ENCODE data around the gene AP1B1. TPM values are rescaled to one million over a fixed set of nuclear protein-coding genes. Genes with fewer than 3 reads are reported as not detected.

AP1B1 gene
- polyA plus RNA-seq, 1 donor from 2014 or later = 43.8 TPM

DNA sequence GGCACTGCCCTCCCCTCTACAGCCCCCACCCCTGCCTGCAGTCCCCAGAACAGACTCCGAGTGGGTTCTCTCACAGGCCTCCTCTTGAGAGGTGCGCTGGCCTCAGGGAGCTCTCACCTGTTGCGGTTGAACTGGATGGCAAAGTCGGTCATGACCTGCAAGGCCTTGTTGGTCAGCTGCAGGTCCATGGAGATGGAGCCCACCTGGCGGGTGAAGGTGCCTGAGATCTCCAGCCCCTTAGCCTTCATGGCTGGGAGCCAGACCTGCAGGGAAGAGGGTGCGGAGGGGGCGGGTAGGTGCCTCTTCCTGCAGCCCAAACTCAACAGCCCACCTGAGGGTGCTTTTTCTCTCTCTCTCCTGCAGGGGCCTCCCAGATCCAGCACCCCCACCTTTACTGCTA lies 54.2 kb downstream of the AP1B1 start:
- Histone ChIP-seq H3K4me2 (ENCODE audit: low read length) (no peak overlapping the region), H3K36me3 (ENCODE audit: insufficient read depth, low read length) (no peaks in the 10 kb centered on the region), H3F3A (ENCODE audit: insufficient read depth, low read length, poor library complexity, severe bottlenecking) (no peaks in the 10 kb centered on the region), H3K27ac (ENCODE audit: low read length) (no peak overlapping the region), H3K79me2 (replicated peaks; ENCODE audit: insufficient read depth, low read length) (no peaks in the 10 kb centered on the region), H4K20me1 (ENCODE audit: insufficient read depth) (no peaks in the 10 kb centered on the region), H2AFZ (ENCODE audit: low read depth, low read length) (no peak overlapping the region), H3K9me3 (ENCODE audit: low read length) (no peaks in the 10 kb centered on the region), H3K4me3 (ENCODE audit: low read length) (no peak overlapping the region), H3K27me3 (ENCODE audit: insufficient read depth, low read depth, low read length) (no peaks in the 10 kb centered on the region), H3K9me2 (ENCODE audit: insufficient read depth, low read length) (no peaks in the 10 kb centered on the region), H3K9ac (ENCODE audit: low read length) (no peak overlapping the region)
- TF ChIP-seq EP300 (conservative IDR thresholded peaks at IDR 0.05; ENCODE audit: poor library complexity, severe bottlenecking) (no peak), TAF1 (IDR thresholded peaks at IDR 0.05; ENCODE audit: low read depth) (no peak), EZH2 (IDR thresholded peaks at IDR 0.05; ENCODE audit: borderline replicate concordance, insufficient read depth, low read length, poor library complexity, severe bottlenecking) (no peak), SMC3 (conservative IDR thresholded peaks at IDR 0.05; ENCODE audit: poor library complexity) (no peak), MXI1 (conservative IDR thresholded peaks at IDR 0.05; ENCODE audit: poor library complexity, severe bottlenecking) (no peak), RAD21 (conservative IDR thresholded peaks at IDR 0.05) (no peak), POLR2AphosphoS5 (IDR thresholded peaks at IDR 0.05) (no peak)
- TF ChIP-seq, protein P1, sequence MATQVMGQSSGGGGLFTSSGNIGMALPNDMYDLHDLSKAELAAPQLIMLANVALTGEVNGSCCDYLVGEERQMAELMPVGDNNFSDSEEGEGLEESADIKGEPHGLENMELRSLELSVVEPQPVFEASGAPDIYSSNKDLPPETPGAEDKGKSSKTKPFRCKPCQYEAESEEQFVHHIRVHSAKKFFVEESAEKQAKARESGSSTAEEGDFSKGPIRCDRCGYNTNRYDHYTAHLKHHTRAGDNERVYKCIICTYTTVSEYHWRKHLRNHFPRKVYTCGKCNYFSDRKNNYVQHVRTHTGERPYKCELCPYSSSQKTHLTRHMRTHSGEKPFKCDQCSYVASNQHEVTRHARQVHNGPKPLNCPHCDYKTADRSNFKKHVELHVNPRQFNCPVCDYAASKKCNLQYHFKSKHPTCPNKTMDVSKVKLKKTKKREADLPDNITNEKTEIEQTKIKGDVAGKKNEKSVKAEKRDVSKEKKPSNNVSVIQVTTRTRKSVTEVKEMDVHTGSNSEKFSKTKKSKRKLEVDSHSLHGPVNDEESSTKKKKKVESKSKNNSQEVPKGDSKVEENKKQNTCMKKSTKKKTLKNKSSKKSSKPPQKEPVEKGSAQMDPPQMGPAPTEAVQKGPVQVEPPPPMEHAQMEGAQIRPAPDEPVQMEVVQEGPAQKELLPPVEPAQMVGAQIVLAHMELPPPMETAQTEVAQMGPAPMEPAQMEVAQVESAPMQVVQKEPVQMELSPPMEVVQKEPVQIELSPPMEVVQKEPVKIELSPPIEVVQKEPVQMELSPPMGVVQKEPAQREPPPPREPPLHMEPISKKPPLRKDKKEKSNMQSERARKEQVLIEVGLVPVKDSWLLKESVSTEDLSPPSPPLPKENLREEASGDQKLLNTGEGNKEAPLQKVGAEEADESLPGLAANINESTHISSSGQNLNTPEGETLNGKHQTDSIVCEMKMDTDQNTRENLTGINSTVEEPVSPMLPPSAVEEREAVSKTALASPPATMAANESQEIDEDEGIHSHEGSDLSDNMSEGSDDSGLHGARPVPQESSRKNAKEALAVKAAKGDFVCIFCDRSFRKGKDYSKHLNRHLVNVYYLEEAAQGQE (IDR thresholded peaks at IDR 0.05; ENCODE audit: borderline replicate concordance) = no peak
- TF ChIP-seq, protein P2, sequence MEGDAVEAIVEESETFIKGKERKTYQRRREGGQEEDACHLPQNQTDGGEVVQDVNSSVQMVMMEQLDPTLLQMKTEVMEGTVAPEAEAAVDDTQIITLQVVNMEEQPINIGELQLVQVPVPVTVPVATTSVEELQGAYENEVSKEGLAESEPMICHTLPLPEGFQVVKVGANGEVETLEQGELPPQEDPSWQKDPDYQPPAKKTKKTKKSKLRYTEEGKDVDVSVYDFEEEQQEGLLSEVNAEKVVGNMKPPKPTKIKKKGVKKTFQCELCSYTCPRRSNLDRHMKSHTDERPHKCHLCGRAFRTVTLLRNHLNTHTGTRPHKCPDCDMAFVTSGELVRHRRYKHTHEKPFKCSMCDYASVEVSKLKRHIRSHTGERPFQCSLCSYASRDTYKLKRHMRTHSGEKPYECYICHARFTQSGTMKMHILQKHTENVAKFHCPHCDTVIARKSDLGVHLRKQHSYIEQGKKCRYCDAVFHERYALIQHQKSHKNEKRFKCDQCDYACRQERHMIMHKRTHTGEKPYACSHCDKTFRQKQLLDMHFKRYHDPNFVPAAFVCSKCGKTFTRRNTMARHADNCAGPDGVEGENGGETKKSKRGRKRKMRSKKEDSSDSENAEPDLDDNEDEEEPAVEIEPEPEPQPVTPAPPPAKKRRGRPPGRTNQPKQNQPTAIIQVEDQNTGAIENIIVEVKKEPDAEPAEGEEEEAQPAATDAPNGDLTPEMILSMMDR (IDR thresholded peaks at IDR 0.05; ENCODE audit: poor library complexity, severe bottlenecking) = no peak

DNA sequence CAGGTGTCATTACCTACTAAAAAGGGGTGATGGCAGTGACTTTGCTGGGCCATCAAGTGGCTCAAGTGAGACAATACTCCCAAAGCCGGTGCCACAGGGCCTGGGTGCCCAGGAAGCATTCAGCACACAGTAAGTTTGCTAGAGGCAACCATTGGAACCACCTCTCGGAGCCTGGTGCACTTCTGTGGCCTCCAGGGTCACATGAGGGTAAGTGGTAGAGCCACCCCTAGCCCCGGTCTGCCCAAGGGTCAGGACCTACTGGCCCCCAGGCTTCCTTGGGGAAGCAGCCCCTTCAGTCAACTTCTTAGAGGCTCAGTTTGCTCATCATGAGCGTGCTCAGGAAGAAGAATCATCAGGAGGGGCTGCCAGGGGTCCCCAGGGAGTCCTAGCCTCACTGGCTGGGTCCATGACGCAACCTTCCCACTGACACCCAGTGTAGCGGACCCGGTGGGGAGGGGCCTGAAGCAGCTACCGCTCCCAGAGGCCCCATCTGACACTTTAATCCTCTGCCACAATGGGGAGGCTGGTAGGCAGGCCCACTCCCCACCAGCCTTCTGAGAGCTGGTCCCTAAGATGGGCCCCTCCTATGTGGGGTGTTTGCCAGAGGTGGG lies 55.4 kb downstream of the AP1B1 start:
- Histone ChIP-seq H3K4me3 (ENCODE audit: low read length) (no peak overlapping the region), H3K9ac (ENCODE audit: low read length) (no peak overlapping the region), H4K20me1 (ENCODE audit: insufficient read depth) (no peaks in the 10 kb centered on the region), H2AFZ (ENCODE audit: low read depth, low read length) (no peak overlapping the region), H3K79me2 (replicated peaks; ENCODE audit: insufficient read depth, low read length) (no peaks in the 10 kb centered on the region), H3K36me3 (ENCODE audit: insufficient read depth, low read length) (no peaks in the 10 kb centered on the region), H3K27ac (ENCODE audit: low read length) (no peak overlapping the region), H3F3A (ENCODE audit: insufficient read depth, low read length, poor library complexity, severe bottlenecking) (no peaks in the 10 kb centered on the region), H3K9me3 (ENCODE audit: low read length) (no peaks in the 10 kb centered on the region), H3K9me2 (ENCODE audit: insufficient read depth, low read length) (no peaks in the 10 kb centered on the region), H3K27me3 (ENCODE audit: insufficient read depth, low read depth, low read length) (no peaks in the 10 kb centered on the region), H3K4me2 (ENCODE audit: low read length) (no peak overlapping the region)
- TF ChIP-seq POLR2AphosphoS5 (IDR thresholded peaks at IDR 0.05) (no peak), MXI1 (conservative IDR thresholded peaks at IDR 0.05; ENCODE audit: poor library complexity, severe bottlenecking) (no peak), EP300 (conservative IDR thresholded peaks at IDR 0.05; ENCODE audit: poor library complexity, severe bottlenecking) (no peak), SMC3 (conservative IDR thresholded peaks at IDR 0.05; ENCODE audit: poor library complexity) (no peak), EZH2 (IDR thresholded peaks at IDR 0.05; ENCODE audit: borderline replicate concordance, insufficient read depth, low read length, poor library complexity, severe bottlenecking) (no peak), RAD21 (conservative IDR thresholded peaks at IDR 0.05) (no peak), TAF1 (IDR thresholded peaks at IDR 0.05; ENCODE audit: low read depth) (no peak)
- TF ChIP-seq, protein P1 (IDR thresholded peaks at IDR 0.05; ENCODE audit: borderline replicate concordance) = no peak
- TF ChIP-seq, protein P2 (IDR thresholded peaks at IDR 0.05; ENCODE audit: poor library complexity, severe bottlenecking) = no peak
